HG03457 (cell line): ENCODE data around the gene GFOD1.
"Not testable (repeated sequence)": the region's sequence is repeated elsewhere in the genome, so short reads cannot be mapped to it uniquely, and the experiment has no call there.

ENCODE experiments used
- ATAC-seq: cut with Tn5 transposase; IDR thresholded peaks from one replicate; pipeline ENCODE4 v1.9.1; 2021; ENCODE audit warnings: moderate number of reproducible peaks; ENCODE audit not compliant: unreplicated experiment

The GFOD1 gene

DNA sequence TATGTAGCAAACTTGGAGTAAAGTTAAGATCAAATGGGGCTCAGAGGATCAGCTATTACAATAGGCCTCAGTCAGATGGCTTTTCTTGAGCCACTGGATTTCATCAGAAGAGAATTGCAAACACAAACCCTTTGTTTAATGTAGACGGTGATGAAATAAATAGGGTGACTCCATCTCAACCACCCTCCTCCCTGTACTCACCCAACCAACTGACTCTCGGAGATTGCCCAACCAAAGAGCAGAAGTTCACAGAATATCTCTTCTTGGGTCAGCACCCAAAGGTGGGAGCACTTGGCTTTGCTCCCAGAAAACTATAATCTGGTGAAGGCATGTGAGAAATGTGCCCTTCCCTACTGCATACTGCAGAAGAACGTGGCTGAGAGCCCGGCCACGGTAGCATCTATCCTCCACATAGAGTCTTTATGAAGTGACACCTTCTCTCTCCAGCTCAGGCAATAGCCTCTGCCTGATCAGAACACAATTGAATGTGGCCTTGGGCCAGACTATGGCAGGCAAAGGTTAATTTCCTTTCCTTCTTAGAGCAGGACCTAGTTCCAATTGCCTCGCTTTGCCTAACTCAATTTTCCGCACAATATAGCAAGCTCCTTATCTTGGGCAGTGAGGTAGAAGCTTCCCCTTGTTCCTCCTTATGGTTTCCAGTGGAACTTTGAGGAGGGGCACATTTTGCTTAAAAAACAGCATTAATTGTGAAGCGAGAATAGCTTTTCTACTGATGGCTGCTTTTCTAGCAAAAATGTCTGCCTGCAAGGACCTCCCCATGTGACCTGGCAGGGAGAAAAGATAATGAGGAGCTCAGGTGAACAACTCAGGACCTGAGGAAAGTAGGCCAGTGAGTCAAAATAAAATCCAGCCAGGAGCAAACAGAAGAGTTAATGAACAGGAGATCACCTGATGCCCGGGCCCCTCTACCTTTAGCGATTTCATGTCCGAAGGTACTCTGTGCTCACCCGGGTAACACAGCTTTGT, 79.4 kb downstream of the GFOD1 start:
- no peak for ATAC-seq

GRCh38 chr6:13407368-13407708, 80.1 kb downstream of the GFOD1 start:
- no peak for ATAC-seq

GRCh38 chr6:13406781-13407180, 80.6 kb downstream of the GFOD1 start:
- ATAC-seq = no peak

DNA sequence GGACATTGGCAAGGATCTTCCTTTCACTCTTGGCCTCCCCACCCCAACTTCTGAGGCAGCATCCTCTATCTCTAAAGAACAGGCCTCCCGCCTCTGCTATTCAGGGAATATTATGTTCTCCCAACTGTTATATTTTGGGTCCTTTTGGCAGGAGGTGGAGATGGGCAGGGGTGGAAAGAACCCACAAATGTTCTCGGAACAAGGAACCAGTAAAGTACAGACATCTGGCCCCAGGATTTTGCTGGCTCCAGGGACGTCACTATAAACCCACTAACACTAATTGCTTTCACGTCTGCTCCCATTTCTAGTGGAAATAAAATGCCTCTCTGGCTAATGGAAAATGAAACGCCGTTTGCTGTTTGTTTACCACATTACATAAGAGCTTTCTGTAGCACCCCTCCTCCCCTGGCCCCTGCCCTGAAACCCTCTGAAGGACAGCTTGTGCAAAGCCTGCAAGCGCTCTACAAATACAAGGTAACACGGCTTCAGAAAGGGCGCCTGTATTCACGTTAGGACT, 81.4 kb downstream of the GFOD1 start:
- no peak for ATAC-seq

DNA sequence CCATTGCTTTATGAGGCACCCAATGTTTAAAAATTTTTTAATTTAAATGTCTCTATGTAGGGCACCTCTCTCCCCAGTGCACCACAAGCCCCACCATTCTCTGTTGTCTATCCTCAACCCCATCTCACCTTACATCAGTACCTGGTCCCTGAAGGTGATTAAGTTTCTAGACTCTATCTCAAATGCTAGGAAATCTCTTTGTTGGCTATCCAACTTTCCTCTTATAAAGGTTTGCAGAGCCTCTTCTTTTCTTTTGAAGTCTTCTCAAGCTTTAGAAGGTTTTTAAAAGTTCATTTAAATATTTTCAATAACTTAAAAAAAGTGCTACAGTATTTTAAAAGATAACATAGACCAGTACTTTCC, 82.5 kb downstream of the GFOD1 start:
- ATAC-seq = no peak

DNA sequence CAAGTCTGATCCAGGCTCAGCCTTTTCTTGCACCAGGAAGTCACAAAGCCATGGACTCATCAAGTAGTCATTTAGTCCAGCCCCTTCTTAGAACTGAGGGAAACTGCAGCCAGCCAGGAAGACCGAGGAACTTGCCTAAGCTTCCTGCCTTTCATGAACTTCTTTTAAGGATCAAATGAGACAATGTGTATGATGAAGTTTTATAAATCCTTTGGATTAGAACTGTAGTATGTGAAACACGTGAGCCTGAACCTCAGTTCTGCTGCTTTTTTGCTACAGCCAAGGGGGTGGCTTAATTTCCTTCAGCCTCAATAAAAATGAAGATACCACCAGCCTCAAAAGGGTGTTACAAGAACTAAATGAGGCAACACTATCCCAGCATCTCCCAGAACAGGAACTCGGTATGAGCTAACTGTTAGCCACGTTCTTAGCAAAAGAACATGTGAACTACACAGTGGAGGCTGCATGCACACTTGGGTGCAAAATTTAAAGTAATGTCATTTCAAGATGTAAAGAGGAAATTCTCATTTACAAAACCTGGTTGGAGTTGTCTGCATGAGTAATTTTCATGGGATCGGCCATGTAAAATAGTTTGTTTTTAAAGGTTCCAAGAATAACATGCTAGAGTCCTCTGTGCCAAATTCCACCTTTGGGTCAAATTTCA, 83.0 kb downstream of the GFOD1 start:
- no peak for ATAC-seq

- no peak for ATAC-seq
These were observed 84.7 kb downstream of the GFOD1 start for GRCh38 chr6:13402711-13403110.

DNA sequence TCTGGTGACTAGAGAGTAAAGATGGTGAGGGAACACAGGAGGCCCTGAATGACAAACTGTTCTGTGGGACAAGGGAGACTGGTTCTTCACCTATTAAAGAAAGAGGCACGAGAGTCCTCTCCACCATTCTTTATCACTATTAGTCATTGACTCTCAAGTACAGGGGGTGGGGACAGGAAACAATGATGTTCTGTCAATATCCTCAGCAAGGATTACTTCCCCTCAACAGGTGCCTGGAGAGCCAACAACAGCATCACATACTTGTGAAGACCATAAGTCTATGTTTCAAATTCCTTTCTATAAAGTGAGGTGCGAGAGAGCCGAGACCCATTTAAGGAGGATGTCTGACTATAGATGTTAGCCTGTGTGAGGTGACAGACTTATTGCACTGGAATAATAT, 86.6 kb downstream of the GFOD1 start:
- ATAC-seq = no peak

DNA sequence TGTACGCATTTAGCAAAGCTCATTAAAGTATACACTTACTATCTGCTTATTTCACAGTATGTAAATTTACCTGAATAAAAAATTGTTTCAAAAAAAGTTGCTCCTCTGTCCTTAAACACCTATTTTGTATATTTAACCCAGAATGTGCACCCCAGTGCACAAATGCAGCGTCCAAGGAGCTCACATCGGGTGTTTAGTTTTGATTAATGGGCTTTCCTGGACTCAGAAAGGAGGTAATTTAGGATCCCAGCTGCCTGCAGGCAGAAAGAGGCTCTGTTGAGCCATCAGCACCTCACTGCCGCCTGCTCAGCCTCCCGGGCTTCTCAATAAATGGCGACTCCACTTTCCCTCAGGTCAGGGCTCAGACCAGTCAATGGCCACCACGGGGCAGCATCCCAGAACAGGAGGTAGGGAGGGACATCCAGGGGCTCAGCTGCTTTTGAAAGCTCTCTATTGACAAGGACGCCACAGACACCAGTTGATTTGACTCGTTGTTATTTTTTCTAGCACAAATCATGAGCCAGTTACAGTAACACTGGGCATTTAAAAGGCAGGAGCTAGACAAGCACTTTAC, 88.9 kb downstream of the GFOD1 start:
- no peak for ATAC-seq

DNA sequence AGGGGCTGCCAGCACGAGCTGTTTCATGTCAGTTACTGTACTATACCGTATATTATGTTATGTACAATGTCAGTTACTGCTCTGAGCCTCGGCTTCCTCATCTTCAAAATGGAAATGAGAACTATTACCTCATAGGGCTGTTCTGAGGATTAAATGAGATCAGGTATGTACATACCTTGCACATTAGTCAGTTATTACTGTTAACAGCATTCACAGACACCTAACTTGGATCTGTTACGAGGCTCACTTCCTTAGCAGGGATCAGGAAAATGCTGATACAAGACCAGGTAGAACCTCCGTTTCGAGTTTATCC, 89.4 kb downstream of the GFOD1 start:
- no peak for ATAC-seq

DNA sequence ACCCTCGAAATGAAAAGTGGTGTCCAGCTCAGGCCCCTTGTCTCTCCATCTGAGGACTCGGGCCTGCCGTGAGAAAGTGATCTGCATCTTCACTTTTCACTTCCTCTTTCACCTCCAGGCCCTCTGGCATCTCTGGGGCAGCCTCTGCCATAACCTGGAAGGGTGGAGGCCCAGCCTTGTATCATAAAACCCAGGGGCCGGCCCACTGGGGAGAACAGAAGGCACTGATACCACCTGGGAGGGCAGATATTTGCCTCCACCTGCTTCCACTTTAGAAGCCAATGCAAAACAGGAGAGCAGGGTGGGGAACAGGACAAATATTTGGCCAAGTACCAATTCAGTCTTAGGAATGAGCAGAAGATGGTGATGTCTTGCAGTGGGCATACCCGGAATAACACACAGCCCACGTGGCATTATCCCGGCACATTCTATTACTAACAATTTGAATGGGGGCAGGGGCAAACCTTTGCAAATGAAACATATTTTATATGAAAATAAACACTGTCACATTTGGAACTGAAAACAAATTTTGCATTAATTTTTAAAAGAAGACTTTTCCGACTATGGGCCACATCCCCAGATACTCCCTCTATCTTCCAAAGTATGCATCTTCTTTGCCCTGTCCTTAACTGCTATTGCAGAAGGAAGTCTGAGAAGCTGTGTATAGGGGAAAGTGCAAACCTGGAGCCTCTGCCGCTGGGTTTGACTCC, 89.9 kb downstream of the GFOD1 start:
- ATAC-seq = peak; percentile 76

DNA sequence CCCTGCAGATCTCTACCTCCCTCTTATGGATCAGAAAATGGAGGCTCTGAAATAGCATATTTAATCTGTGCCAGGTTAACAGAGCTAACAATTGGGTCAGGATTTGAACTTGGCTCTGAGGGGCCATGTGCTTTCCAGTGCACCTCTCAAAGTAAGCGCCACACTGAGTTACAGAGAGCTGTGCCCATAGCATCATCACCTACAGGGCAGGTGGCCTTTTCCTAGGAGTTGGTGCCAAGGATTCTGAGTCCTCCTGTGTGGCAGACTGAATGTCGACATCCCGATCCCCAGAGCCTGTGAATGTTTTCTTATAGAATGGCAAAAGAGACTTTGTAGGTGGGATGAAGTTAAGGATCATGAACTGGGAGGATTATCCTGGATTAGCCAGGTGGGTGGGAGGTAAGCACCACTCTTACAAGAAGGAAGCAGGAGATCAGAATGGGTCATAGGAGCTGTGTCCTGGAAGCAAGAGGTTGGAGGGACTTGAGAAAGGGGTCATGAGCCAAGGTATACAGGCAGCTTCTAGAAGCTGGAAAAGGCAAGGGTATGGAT, 91.1 kb downstream of the GFOD1 start:
- ATAC-seq = no peak

GRCh38 chr6:13395272-13396237, 91.8 kb downstream of the GFOD1 start:
- ATAC-seq = no peak

GRCh38 chr6:13392462-13392861, 94.9 kb downstream of the GFOD1 start:
- ATAC-seq = no peak

GRCh38 chr6:13391537-13391936, 95.9 kb downstream of the GFOD1 start:
- ATAC-seq = no peak

GRCh38 chr6:13390658-13391057, 96.7 kb downstream of the GFOD1 start:
- no peak for ATAC-seq

- ATAC-seq = not testable (repeated sequence)
These were observed 98.2 kb downstream of the GFOD1 start for GRCh38 chr6:13389237-13389636.

DNA sequence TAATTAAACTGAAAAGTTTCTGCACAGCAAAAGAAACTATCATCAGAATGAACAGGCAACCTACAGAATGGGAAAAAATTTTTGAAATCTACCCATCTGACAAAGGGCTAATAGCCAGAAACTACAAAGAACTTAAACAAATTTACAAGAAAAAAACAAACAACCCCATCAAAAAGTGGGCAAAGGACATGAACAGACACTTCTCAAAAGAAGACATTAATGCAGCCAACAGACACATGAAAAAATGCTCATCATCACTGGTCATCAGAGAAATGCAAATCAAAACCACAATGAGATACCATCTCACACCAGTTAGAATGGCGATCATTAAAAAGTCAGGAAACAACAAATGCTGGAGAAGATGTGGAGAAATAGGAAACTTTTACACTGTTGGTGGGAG, 98.6 kb downstream of the GFOD1 start:
- not testable (repeated sequence) for ATAC-seq

DNA sequence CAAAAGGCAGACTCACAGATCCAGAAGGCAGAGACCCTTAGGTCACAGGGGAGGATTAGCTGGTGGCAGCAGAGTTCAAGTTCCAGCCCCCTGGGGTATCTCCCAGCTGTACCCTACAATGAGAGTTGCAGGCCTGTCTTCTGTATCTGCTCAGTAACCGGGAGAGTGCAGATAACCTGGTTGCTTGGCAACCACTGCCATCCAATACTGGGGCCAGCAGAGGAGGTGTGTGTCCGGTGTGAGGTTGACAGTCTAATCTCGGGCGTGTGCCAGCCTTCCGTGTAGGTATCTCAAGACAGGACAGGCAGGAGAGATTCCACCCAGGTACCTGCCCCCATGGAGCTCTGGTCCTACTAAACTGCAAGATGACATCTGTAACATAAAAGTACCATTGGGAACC, 102.4 kb downstream of the GFOD1 start:
- ATAC-seq = no peak

GRCh38 chr6:13384506-13384905, 102.9 kb downstream of the GFOD1 start:
- no peak for ATAC-seq
